Jurkat, Clone E6-1 (cell line): Measurements from ENCODE around the gene MKS1.

Experiments
- DNase-seq: peaks from one replicate; pipeline ENCODE4 v3.0.0-alpha.2; 2011; ENCODE audit warnings: low read depth, low spot score
- H3K4me3 ChIP-seq: 2 replicates; pipeline ENCODE4 v1.5.1; 2011; ENCODE audit warnings: mild to moderate bottlenecking, low read length, control low read depth, moderate library complexity

The MKS1 gene

GRCh38 chr17:58246104-58246740 lies 27.2 kb upstream of the MKS1 start:
- no peak overlapping the region for H3K4me3 ChIP-seq
- no peak for DNase-seq

GRCh38 chr17:58245428-58246103 lies 26.5 kb upstream of the MKS1 start:
- no peak for DNase-seq
- H3K4me3 ChIP-seq: no peak overlapping the region

GRCh38 chr17:58244963-58245362 lies 25.9 kb upstream of the MKS1 start:
- DNase-seq: no peak
- no peak overlapping the region for H3K4me3 ChIP-seq

- no peak overlapping the region for H3K4me3 ChIP-seq
- DNase-seq: no peak
Observed at GRCh38 chr17:58242171-58242784, 23.2 kb upstream of the MKS1 start.

GRCh38 chr17:58239987-58240386 lies 20.9 kb upstream of the MKS1 start:
- no peak for DNase-seq
- no peak overlapping the region for H3K4me3 ChIP-seq

- DNase-seq: no peak
- no peak within 1 kb of the TSS for H3K4me3 ChIP-seq
Observed at GRCh38 chr17:58238147-58238634, 19.1 kb upstream of the MKS1 start, which contains the start of gene LPO. LPO (plus strand) TSS chr17:58238584; CDS start chr17:58242980, 4,396 bp downstream.

GRCh38 chr17:58236394-58236793 lies 17.3 kb upstream of the MKS1 start:
- no peak overlapping the region for H3K4me3 ChIP-seq
- DNase-seq: no peak

- no peak overlapping the region for H3K4me3 ChIP-seq
- no peak for DNase-seq
Observed at GRCh38 chr17:58235821-58236220, 16.8 kb upstream of the MKS1 start.

- H3K4me3 ChIP-seq: no peak overlapping the region
Observed at GRCh38 chr17:58234512-58234911, 15.5 kb upstream of the MKS1 start.

GRCh38 chr17:58233543-58233942 lies 14.5 kb upstream of the MKS1 start:
- no peak for DNase-seq
- no peak overlapping the region for H3K4me3 ChIP-seq

More at GRCh38 chr17:58234512-58234911, 15.5 kb upstream of the MKS1 start:
- no peak for DNase-seq

- no peak for DNase-seq
- no peak overlapping the region for H3K4me3 ChIP-seq
Observed at GRCh38 chr17:58232707-58233156, 13.7 kb upstream of the MKS1 start.

- DNase-seq: no peak
- no peak overlapping the region for H3K4me3 ChIP-seq
Observed at GRCh38 chr17:58231641-58232040, 12.6 kb upstream of the MKS1 start.

- no peak overlapping the region for H3K4me3 ChIP-seq
- no peak for DNase-seq
Observed at GRCh38 chr17:58229881-58230280, 10.8 kb upstream of the MKS1 start.

- no peak for DNase-seq
- H3K4me3 ChIP-seq: no peak overlapping the region
Observed at GRCh38 chr17:58229384-58229783, 10.3 kb upstream of the MKS1 start.

GRCh38 chr17:58228679-58229078 lies 9.6 kb upstream of the MKS1 start:
- no peak for DNase-seq
- no peak overlapping the region for H3K4me3 ChIP-seq

- H3K4me3 ChIP-seq: no peak overlapping the region
- DNase-seq: no peak
Observed at GRCh38 chr17:58227733-58228132, 8.7 kb upstream of the MKS1 start.

- no peak for DNase-seq
- no peak overlapping the region for H3K4me3 ChIP-seq
Observed at GRCh38 chr17:58224315-58224714, 5.3 kb upstream of the MKS1 start.

GRCh38 chr17:58219789-58220183 lies 731 bp upstream of the MKS1 start:
- peak overlapping the region; percentile 86 for H3K4me3 ChIP-seq

GRCh38 chr17:58217766-58218165 lies 1.3 kb downstream of the MKS1 start:
- H3K4me3 ChIP-seq: no peak overlapping the region
- DNase-seq: no peak

More at GRCh38 chr17:58219789-58220183, 731 bp upstream of the MKS1 start:
- DNase-seq: no peak

- H3K4me3 ChIP-seq: no peak overlapping the region
- no peak for DNase-seq
Observed at GRCh38 chr17:58215685-58216084, 3.4 kb downstream of the MKS1 start.
